Measurements from ENCODE around the gene HAUS1.
"Not testable (repeated sequence)": the region's sequence is repeated elsewhere in the genome, so short reads cannot be mapped to it uniquely, and the experiment has no call there.

Gene HAUS1

GRCh38 chr18:46096651-46097300 is 7.4 kb upstream of the HAUS1 start:
- no peak for DNase-seq

DNA sequence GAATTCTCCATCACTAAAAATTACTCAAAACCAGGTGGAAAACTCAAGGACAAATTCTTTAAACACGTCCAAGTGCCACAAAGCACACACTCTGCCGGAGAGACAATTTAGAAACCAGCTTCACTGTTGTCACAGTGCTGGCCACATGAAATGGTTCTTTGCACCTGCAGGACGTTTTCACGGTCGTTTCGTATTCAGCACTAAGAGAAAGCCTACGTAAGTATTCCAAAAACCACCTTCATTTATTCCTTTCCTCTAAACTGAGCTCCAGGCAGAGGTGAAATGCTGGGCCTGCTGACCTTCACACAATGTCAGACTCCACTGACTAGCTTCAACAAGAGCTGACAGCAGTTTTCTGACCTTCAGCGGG is 6.8 kb upstream of the HAUS1 start:
- DNase-seq, result no peak

DNA sequence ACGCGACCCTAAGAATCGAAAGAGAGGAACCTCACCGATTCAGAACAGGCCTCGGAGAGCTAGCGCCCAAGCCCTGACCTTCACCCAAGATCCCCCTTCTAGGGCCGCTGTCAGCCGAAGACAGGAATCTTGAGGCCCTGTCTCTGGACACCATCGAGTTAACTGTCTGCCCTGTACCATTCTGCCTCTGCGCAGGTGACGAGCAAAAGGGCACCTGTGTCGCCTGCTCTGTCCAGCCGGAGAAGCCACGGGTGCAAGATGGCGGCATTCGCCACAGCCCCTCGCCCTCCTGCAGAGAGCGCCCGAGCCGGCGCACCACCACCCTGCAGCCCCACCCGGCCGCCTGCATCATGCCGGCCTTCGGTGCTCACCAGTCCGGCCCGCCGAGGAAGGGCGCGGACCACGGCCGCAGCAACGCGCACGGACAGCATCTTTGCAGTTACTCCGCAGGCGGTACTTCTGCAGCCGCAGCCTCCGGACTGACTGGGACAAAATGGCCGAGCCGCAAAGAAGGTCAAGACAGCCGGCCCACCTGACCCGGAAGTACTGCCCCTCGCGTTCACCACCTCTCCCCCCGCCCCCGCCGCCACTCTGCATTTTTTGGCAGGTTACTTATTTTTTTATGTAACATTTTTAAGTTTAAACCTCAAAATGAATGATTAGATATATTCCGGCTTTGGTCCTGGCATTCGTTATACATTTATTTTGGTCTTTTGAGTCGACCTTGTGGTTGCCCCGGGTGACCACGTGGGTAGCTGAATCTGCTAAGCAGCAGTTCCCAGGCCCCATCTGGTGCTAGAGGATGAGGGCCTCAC is 6.2 kb upstream of the HAUS1 start, which contains the start of gene ATP5F1A:
Gene ATP5F1A, minus strand, starts transcription at position 496 of the 815 bp plus-strand sequence. Its CDS starts 65 bp downstream, at position 431.
- DNase-seq, result peak; percentile 84

- no peak for DNase-seq
Observed at GRCh38 chr18:46098616-46098933, 5.6 kb upstream of the HAUS1 start.

GRCh38 chr18:46099463-46099862 is 4.7 kb upstream of the HAUS1 start:
- DNase-seq, result no peak

- no peak for DNase-seq
Observed at GRCh38 chr18:46109386-46109785, 5.2 kb downstream of the HAUS1 start.

DNA sequence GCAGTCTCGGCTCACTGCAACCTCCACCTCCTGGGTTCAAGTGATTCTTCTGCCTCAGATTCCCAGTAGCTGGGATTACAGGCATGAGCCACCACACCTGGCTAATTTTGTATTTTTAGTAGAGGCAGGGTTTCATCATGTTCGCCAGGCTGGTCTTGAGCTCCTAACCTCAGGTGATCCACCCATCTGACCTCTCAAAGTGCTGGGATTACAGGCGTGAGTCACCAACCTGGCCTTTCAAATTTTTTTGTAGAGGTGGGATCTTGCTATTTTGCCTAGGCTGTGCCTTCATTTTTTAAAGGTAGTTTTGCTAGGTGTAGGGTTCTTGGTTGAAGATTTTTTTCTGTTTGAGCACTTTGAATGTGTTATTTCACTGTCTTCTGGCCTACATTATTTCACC is 6.2 kb downstream of the HAUS1 start:
- DNase-seq, result no peak

GRCh38 chr18:46113751-46114150 is 9.6 kb downstream of the HAUS1 start:
- no peak for DNase-seq

DNA sequence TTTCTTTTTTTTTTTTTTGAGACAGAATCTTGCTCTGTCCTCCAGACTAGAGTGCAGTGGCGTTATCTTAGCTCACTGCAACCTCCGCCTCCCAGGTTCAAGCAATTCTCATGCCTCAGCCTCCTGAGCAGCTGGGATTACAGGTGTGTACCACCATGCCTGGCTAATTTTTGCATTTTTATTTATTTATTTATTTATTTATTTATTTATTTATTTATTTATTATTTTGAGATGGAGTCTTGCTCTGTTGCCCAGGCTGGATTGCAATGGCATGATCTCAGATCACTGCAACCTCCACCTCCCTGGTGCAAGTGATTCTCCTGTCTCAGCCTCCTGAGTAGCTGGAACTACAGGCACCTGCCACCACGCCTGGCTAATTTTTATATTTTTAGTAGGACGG is 22.4 kb downstream of the HAUS1 start:
- not testable (repeated sequence) for DNase-seq

DNA sequence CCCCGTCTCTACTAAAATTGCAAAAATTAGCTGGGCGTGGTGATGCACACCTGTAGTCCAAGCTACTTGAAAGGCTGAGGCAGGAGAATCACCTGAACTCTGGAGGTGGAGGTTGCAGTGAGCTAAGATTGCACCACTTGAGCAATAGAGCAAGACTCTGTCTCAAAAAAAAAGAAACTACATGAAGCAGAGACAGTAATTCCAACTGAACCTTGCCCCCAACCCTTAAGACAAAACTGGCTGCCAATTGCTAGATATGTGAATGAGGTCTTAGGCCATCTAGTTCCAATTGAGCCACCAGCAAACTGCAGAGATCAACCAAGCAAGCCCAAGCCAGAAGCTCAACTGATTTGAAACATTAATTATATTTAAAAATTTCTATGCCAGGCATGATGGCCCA is 25.9 kb downstream of the HAUS1 start:
- no peak for DNase-seq

- DNase-seq, result not testable (repeated sequence)
Observed at GRCh38 chr18:46130549-46130948, 26.4 kb downstream of the HAUS1 start.

DNA sequence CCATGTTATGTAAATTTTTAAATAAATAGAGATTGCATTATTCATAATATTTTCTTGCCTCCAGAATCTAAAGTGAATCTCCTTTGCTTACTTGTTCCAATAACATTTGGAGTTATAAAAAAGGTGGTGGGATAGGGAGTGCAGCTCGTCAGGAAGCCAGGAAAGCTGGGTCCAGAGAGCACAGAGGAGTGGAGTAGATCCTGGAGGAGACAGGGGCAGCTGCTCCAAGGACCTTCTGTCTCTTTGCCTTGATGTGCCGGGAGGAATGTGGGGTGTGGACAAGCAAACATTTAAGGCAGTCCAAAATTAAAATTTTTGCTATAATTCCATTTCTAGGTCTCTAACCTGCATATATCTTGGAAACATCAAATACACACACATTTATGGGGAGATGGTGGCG is 29.3 kb downstream of the HAUS1 start:
- no peak for DNase-seq

DNA sequence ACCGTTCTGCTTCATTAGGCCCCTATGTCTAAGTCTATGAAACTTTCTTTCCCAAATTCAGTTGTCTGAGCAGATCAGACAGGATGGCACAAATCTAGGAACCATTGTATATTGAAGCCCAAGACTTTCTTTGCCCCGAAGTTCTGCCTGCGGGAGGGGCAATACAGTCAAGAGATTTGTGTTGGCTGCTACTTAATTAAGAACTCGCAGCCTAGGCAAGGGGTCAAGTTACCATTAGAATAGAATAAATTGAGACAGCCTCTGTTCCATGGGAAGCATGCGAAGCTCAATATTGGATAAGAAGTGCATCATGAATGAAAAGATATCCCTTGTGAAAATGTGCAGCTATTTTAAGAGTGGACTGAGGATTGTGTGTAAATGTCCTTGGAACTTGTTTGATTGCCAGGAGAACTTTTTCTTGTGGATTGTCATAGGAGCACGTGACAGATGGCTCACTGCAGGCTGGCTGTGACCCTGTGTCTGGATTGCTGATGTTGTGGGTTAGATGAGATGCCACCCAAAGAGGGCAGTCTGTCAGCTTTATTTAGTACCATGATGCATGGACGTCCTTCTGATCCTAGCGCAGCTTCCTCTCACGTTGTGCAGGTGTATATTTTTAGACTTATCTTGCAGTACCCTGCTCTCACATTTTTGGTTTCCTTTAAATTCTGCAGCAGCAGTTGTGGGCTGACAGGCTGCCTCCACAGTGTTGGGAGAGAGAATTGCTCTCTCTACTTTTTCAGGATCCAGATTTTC is 30.9 kb downstream of the HAUS1 start:
- DNase-seq, result no peak

DNA sequence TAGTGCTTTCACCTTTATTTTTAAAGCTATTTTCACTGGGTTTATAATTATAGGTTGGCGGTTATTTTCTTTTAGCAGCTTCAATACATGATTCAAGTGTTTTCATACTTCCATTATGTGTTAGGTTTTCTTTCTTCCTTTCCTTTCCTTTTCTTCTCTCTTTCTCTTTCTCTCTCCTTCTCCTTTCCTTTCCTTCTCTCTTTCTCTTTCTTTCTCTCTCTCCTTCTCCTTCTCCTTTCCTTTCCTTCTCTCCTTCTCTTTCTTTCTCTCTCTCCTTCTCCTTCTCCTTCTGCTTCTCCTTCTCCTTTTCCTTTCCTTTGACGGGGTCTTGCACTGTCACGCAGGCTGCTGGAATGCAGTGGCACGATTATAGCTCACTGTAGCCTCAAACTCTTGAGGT is 36.0 kb downstream of the HAUS1 start:
- DNase-seq, result no peak

DNA sequence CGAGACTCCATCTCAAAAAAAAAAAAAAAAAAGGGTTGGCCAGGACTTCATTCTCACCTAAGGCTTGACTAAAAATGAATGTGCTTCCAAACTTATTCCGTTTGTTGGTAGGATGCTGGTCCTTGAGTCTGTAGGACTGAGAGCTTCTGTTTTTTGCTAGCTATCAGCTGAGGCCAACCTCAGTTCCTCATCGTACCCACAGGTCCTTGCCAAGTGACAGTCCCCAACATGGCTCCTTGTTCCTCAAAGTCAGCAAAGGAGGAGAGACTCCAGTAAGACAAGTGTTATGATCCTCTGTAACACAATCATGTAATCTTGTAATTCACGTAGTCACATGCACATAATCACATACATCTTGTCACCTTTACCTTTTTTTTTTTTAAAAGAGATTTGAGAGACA is 37.0 kb downstream of the HAUS1 start:
- no peak for DNase-seq

DNA sequence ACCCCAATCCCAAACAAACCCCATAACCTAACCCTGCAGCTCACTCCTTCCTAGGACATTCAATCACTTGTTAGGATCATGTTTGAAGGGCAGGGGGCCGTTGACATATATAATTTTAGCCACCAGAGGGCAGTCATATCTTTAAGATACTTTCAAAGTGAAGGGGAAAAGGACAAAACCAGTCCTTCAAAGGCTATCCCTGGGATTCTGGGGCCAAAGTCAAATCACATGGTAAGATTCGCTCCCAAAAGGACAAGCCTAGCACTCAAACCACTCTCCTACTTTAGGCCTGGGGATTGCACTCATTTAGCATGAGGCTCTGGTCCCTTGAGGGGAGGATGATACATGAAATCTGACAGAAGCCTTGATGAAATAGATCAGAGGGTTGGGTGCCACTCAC is 44.6 kb downstream of the HAUS1 start:
- peak; percentile 36 for DNase-seq

DNA sequence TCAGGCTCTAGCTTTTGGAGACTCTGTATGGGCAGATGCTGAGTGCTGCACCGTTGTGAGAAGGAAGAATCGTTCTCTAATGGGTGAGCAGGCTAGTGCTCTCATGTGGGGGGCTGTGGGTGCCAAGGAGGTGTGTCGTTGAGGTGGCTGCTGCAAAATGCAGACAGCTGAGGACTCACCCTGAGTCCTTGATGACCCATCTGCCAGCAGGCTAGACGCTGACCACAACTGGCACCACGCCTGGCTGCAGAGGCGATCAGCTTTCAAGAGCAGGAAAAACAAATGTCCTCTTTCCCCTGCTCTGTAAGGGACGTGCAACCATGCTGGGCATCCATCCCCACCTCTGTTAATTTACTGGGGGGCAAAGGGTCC is 48.2 kb downstream of the HAUS1 start:
- peak; percentile 87 for DNase-seq

- peak; percentile 70 for DNase-seq
Observed at GRCh38 chr18:46152808-46153617, 48.8 kb downstream of the HAUS1 start.

- DNase-seq, result no peak
Observed at GRCh38 chr18:46155641-46156051, 51.5 kb downstream of the HAUS1 start.

DNA sequence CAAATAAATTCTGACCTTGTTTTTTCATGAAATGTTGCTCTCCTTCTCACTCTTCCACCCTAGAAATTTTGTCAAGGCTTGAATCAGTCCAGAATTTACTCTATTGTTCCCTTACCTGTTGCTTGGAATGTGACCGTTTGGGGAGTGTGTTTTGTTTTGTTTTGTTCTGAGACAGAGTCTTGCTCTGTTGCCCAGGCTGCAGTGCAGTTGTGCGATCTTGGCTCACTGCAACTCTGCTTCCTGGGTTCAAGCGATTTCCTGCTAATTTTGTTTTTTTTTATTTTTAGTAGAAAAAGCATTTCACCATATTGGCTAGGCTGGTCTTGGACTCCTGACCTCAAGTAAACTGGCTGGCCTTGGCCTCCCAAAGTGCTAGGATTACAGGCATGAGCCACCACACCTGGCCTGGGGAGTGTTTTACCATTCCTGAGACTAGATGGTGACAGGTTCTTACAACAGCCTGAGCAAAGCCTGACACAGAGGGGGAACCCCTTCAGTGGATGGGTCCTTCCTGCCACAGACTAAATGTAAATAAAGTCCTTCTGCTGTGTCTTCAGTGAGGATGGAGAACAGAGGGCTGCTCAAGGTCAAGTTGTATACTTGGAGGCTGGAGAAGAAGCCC is 52.0 kb downstream of the HAUS1 start:
- no peak for DNase-seq

DNA sequence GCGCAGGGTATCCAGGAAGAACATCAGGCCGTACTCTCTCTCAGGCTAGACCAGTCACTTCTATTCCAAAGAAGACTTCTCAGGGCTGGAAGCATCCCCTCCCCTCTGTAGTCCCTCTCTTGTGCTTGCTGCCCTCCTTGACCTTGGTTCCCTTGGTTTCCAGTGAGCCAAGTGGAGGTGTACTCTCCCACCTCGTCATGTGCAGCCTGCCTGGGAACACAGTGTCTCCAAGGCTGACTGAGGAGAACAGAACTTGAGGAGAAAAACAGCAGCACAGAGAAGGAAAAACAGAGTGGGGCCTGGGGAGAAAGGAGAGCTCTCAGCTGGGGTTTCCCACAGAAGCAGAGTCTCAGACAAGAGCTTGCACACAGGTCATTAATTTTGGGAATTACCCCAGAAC is 52.7 kb downstream of the HAUS1 start:
- DNase-seq, result no peak

GRCh38 chr18:46158499-46158898 is 54.3 kb downstream of the HAUS1 start:
- DNase-seq, result no peak
